ENCODE measurements around the gene BAZ1A.
"Not testable (repeated sequence)": the region's sequence is repeated elsewhere in the genome, so short reads cannot be mapped to it uniquely, and the experiment has no call there.

The BAZ1A gene

DNA sequence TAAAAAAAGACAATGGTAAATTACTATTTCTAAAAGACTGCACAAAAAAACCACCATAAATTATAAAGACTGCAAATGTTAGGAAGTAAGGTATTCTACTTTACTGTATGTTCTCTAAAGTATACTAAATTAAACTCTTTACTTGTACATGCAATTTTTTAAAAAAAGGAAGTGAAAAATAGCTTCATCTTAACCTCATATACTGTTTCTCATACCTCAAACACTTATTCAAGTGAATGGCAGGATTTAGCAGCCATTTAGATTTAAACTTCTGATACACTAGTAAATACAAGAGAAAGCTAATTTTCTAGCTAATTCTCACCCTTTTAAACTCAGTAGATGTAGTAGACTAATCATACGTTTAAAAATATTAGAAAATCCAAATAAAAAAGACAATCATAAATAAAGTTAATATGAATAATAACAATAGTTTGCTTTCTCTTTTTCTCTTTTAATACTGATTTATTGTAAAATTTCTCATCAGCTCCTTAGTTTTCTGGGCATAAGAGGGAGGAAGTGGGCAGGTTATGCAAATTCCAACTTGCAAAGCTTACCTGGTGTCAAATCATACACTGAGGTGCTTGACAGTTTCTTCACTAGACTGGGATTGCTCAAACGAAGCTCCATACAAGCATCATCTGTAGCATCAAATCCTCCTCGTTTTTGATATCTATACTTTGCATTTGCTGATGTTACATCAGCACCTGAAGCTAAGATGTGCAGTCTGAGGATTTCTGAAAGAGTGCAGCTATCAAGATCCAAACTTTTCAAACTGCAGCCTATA, 89.7 kb downstream of the BAZ1A start:
- DNase-seq (ENCODE audit: low spot score), result no peak

- DNase-seq (ENCODE audit: low spot score), result no peak
Observed at GRCh38 chr14:34782031-34782430, 93.1 kb downstream of the BAZ1A start.

- no peak for DNase-seq (ENCODE audit: low spot score)
Observed at GRCh38 chr14:34781242-34781641, 93.9 kb downstream of the BAZ1A start.

DNA sequence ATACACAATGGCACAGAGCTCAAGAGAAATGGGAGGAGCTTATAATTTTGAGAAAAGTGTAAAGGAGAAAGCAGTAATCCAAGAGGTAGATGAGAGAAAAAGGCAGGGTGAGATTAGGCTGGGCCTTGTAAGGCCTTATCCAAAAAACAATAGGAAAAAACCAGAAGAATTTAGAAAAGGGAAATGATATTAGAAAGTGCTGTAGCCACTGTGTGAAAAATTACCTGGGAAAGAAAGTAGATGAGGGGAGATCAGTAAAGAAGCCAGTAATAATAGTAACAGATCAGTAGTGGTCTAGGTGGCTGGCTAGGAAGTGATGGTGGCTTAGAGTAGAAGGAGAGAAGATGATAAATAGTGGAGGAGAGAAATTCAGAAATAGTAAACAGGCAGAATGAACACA, 94.5 kb downstream of the BAZ1A start:
- DNase-seq (ENCODE audit: low spot score), result no peak

- no peak for DNase-seq (ENCODE audit: low spot score)
Observed at GRCh38 chr14:34778744-34779143, 96.4 kb downstream of the BAZ1A start.

- no peak for DNase-seq (ENCODE audit: low spot score)
Observed at GRCh38 chr14:34776611-34777010, 98.5 kb downstream of the BAZ1A start.

DNA sequence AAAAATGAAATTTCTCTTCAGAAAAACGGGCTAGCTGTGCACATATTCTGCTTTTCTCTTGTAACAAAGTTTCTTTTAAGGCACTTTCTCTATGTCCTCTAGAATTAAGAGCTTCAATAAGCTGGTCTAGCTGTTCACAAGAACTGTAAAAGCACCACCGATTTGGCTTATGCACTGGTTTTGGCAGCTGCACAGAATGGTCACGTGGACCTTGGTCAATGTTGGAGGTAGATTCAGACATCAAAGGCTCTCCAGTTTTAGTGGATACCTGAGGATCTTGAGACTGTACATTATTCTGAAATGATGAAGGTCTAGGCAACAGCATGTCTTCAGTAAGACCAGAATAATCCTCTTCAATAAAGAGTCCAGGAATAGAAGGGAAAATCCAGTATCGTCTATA, 99.2 kb downstream of the BAZ1A start:
- DNase-seq (ENCODE audit: low spot score), result no peak

GRCh38 chr14:34775342-34775741, 99.8 kb downstream of the BAZ1A start:
- no peak for DNase-seq (ENCODE audit: low spot score)

- DNase-seq (ENCODE audit: low spot score), result no peak
Observed at GRCh38 chr14:34770901-34771300, 104.3 kb downstream of the BAZ1A start.

GRCh38 chr14:34766606-34767005, 108.6 kb downstream of the BAZ1A start:
- no peak for DNase-seq (ENCODE audit: low spot score)

- DNase-seq (ENCODE audit: low spot score), result no peak
Observed at GRCh38 chr14:34766060-34766459, 109.1 kb downstream of the BAZ1A start.

DNA sequence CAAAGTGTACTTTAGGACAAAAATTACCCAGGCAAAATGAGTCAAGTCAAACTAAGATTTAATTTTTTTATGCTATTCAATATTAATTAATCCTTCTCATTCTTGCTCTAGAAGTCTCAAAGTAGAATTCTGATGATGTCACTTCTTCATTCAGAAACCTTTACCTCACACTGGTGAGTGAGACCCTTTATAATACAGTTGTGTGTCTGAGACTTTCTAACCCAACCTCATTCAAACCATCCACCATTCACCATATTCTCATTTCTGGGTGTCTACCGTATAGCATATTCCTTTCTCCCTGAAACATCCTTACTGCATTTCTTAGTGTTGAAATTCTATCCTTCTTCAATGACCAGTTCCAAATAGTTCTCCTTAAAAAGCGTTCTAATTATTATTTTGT, 119.9 kb downstream of the BAZ1A start:
- no peak for DNase-seq (ENCODE audit: low spot score)

GRCh38 chr14:34754687-34755086, 120.5 kb downstream of the BAZ1A start:
- DNase-seq (ENCODE audit: low spot score), result no peak

- no peak for DNase-seq (ENCODE audit: low spot score)
Observed at GRCh38 chr14:34750670-34751069, 124.5 kb downstream of the BAZ1A start.

GRCh38 chr14:34750233-34750632, 124.9 kb downstream of the BAZ1A start:
- no peak for DNase-seq (ENCODE audit: low spot score)

DNA sequence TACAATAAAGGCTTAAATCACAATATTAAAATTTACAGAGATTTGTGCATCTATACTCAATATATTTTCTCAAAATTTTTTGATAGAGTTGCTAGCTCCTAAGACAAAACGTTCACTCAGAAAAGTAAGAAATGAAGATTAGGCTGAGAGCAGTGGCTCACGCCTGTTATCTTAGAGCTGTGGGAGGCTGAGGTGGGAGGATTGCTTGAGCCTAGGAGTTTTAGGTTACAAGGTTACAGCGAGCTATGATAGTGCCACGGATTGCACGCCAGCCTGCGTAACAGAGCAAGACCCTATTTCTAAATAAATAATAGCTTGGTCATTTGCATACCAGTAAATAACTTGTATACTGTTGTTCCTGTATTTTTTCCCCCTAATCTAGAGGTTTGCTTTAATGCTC, 125.8 kb downstream of the BAZ1A start:
- no peak for DNase-seq (ENCODE audit: low spot score)

DNA sequence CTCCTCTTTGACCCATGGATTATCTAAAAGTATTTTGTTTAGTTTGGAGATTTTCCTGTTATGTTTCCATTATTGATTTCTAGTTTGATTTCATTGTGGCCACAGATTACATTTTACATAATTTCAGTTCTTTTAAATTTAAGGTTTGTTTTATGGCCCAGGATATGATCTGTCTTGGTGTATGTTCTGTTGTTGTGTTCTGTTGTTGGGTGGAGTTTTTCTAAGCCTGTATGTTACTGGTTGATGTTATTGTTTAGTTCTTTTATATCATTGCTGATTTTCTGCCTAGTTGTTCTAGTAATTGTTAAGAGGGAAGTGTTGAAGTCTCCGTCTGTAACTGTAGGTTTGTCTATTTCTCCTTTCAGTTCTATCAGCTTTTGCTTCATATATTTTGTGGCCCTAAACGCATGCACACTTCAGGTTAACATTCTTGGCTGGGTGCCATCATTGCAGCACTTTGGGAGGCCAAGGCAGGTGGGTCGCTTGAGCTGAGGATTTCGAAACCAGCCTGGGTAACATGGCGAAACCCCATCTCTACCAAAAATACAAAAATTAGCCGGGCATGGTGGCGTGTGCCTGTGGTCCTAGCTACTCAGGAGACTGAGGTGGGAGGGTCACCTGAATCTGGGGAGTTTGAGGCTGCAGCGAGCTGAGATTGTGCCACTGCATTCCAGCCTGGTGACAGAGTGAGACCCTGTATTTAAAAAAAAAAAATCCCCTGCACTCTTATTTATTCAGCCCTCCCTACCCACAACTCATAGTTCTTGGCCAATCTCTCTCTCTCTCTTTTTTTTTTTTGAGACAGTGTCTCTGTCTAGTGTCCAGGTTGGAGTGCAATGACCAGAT, 132.7 kb downstream of the BAZ1A start:
- DNase-seq (ENCODE audit: low spot score), result no peak

- no peak for DNase-seq (ENCODE audit: low spot score)
Observed at GRCh38 chr14:34741840-34742239, 133.3 kb downstream of the BAZ1A start.

DNA sequence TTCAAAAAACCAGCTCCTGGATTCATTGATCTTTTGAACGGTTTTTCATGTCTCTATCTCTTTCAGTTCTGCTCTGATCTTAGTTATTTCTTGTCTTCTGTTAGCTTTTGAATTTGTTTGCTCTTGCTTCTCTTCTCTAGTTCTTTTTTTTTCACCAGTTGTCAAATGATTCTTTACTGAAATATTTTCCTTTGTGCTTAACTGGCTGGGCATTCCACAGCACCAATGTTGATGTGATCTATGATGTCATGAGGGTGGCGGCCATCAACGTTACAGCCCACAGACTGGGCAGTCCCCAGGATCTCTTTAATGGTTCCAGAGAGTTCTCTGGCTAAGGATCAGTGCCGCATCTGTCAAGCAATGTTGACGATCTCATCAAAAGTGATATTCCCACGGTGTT, 135.0 kb downstream of the BAZ1A start:
- not testable (repeated sequence) for DNase-seq (ENCODE audit: low spot score)

GRCh38 chr14:34737079-34737478, 138.1 kb downstream of the BAZ1A start:
- DNase-seq (ENCODE audit: low spot score), result not testable (repeated sequence)

DNA sequence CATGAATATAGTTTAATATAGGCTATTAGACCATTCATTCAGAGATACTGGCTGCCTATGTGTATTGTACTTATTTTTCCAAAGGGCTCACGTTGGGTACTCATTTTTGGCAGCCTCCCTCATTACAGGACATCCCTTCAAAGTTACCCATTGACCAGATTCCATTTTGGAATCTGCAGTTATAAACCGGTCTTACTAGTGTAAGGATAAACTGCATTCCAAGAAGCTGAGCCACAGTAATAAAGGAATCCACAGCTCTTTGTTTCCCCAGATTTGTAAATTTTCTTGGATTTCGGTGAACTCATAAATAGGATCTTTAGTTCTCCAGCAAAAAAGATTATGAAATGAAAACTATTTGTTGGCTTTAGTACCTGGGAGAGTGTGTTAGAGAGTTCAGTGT, 141.9 kb downstream of the BAZ1A start:
- DNase-seq (ENCODE audit: low spot score), result no peak

- no peak for DNase-seq (ENCODE audit: low spot score)
Observed at GRCh38 chr14:34732802-34733201, 142.4 kb downstream of the BAZ1A start.

GRCh38 chr14:34723867-34724266, 151.3 kb downstream of the BAZ1A start:
- no peak for DNase-seq (ENCODE audit: low spot score)
